ENCODE results near the gene ATP5ME. TPM values are rescaled to one million over a fixed set of nuclear protein-coding genes. Genes with fewer than 3 reads are reported as not detected.

Gene ATP5ME
- total RNA-seq, 1 experiment from 2014 or later, result 425 TPM

- Histone ChIP-seq H3K18ac (ENCODE audit: insufficient read length, low read depth, low read length) (no peak overlapping the region), H3K9me3 (ENCODE audit: control insufficient read depth, low read depth, low read length) (no peaks in the 10 kb centered on the region), H3K23ac (ENCODE audit: insufficient read length, low read depth, low read length) (no peak overlapping the region), H2BK15ac (ENCODE audit: low read depth, low read length) (no peak overlapping the region), H3K27me3 (ENCODE audit: insufficient read depth, low read length) (no peaks in the 10 kb centered on the region), H3K23me2 (ENCODE audit: insufficient read length, low read depth, low read length, poor library complexity, severe bottlenecking) (peaks cover 2% of the 10 kb centered on the region), H3K27ac (ENCODE audit: insufficient read length, low read depth, low read length) (no peak overlapping the region), H4K91ac (ENCODE audit: insufficient read length, low read depth, low read length) (no peak overlapping the region), H2BK20ac (ENCODE audit: low read depth, low read length, poor library complexity, severe bottlenecking) (no peak overlapping the region), H2AFZ (ENCODE audit: low read length) (no peak overlapping the region), H3K79me1 (ENCODE audit: insufficient read depth, low read depth, low read length, poor library complexity, severe bottlenecking) (no peaks in the 10 kb centered on the region), H3K79me2 (ENCODE audit: insufficient read depth, low read length) (no peaks in the 10 kb centered on the region), H3T11ph (ENCODE audit: low read length) (no peak overlapping the region), H2BK5ac (ENCODE audit: insufficient read length, low read length) (no peak overlapping the region), H4K8ac (replicated peaks; ENCODE audit: insufficient read length, low read depth, low read length) (no peak overlapping the region), H3K4ac (ENCODE audit: low read depth, low read length) (no peak overlapping the region), H2AK5ac (ENCODE audit: insufficient read length, low read length) (no peak overlapping the region), H4K5ac (ENCODE audit: insufficient read length, low read depth, low read length) (no peak overlapping the region), H3K4me2 (ENCODE audit: insufficient read depth, insufficient read length, low read length) (no peak overlapping the region), H3K56ac (ENCODE audit: insufficient read length, low read depth, low read length) (no peak overlapping the region), H3K14ac (ENCODE audit: insufficient read depth, low read length) (no peak overlapping the region), H2BK120ac (ENCODE audit: low read depth, low read length, poor library complexity, severe bottlenecking) (no peak overlapping the region), H3K4me1 (ENCODE audit: insufficient read depth, low read length) (no peaks in the 10 kb centered on the region), H2BK12ac (ENCODE audit: insufficient read length, low read depth, low read length) (no peak overlapping the region), H4K20me1 (ENCODE audit: control insufficient read depth, insufficient read depth, insufficient read length) (no peaks in the 10 kb centered on the region), H3K9ac (ENCODE audit: extremely low read depth, insufficient read length, low read length) (no peak overlapping the region)
- Mint-ChIP-seq H3K4me1 (no peaks in the 10 kb centered on the region), H3K4me3 (no peak overlapping the region), H3K36me3 (ENCODE audit: insufficient read depth in 1 of 3, low read depth in 3 of 3) (peaks cover 0 to 2% (median 0%) of the 10 kb centered on the region in 3 experiments; a peak in 4 of 7 replicates), H3K27ac (no peak overlapping the region), H3K27me3 (ENCODE audit: low read depth) (peaks cover 2% of the 10 kb centered on the region; the same call in 1 of the 2 replicates), H3K9me3 (no peaks in the 10 kb centered on the region; a peak in 1 of 5 replicates)
- no CpG with 5 or more reads among the region's 32 CpGs for WGBS (ENCODE audit: extremely low coverage, insufficient read length, low lambda C conversion rate)
- DNase-seq, result peak; percentile 19
- TF ChIP-seq, protein P1, sequence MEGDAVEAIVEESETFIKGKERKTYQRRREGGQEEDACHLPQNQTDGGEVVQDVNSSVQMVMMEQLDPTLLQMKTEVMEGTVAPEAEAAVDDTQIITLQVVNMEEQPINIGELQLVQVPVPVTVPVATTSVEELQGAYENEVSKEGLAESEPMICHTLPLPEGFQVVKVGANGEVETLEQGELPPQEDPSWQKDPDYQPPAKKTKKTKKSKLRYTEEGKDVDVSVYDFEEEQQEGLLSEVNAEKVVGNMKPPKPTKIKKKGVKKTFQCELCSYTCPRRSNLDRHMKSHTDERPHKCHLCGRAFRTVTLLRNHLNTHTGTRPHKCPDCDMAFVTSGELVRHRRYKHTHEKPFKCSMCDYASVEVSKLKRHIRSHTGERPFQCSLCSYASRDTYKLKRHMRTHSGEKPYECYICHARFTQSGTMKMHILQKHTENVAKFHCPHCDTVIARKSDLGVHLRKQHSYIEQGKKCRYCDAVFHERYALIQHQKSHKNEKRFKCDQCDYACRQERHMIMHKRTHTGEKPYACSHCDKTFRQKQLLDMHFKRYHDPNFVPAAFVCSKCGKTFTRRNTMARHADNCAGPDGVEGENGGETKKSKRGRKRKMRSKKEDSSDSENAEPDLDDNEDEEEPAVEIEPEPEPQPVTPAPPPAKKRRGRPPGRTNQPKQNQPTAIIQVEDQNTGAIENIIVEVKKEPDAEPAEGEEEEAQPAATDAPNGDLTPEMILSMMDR (conservative IDR thresholded peaks at IDR 0.05), result no peak
Measured at GRCh38 chr4:658681-659667, 15.1 kb downstream of the ATP5ME start.

All from H9 (cell line).